ENCODE measurements around the gene NELL2.
A peak's percentile ranks its signal among the peaks of the same experiment; 100 is the strongest.
"Not testable (repeated sequence)": the region's sequence is repeated elsewhere in the genome, so short reads cannot be mapped to it uniquely, and the experiment has no call there.

NELL2 gene

DNA sequence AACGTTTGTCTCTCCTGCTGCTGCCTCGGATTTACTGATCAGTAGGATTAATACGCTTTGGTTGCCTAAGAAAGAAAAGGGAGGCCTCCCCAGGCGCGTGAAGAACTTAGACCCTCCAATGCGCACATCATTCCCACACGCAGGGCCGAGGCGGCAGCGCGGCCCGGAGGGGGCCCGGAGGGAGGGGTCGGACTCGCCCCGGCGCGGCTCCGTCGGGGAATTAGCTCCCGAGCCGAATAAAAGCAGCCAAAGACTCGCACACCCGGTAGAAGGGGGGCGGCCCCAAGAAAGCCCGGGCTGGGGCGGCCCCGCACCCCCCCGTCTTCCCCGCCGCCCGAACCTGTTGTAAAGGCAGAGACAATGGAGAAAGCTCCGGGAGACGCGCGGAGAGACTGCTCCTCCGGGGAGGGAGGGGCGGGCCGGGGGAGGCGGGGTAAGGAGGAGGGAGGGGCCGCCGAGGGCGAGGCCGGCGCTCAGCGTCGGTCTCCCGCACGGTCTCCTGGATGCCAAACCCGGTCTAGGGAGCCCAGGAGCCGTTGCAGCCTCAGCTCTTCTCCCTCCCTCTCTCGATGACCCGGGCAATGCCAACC, at the start of gene NELL2:
Gene NELL2 (minus strand): TSS at position 362 of the 590 bp plus-strand sequence. CDS start 446 bp downstream, outside the sequence.
- H3K4me3 ChIP-seq (ENCODE audit: low read depth, low read length) = peak within 1 kb of the TSS; percentile 47
- peak; percentile 1 for DNase-seq (ENCODE audit: low read depth)
- TF ChIP-seq, protein P1, sequence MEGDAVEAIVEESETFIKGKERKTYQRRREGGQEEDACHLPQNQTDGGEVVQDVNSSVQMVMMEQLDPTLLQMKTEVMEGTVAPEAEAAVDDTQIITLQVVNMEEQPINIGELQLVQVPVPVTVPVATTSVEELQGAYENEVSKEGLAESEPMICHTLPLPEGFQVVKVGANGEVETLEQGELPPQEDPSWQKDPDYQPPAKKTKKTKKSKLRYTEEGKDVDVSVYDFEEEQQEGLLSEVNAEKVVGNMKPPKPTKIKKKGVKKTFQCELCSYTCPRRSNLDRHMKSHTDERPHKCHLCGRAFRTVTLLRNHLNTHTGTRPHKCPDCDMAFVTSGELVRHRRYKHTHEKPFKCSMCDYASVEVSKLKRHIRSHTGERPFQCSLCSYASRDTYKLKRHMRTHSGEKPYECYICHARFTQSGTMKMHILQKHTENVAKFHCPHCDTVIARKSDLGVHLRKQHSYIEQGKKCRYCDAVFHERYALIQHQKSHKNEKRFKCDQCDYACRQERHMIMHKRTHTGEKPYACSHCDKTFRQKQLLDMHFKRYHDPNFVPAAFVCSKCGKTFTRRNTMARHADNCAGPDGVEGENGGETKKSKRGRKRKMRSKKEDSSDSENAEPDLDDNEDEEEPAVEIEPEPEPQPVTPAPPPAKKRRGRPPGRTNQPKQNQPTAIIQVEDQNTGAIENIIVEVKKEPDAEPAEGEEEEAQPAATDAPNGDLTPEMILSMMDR (IDR thresholded peaks at IDR 0.05; ENCODE audit: control insufficient read depth, extremely low read depth, insufficient read depth) = no peak

DNA sequence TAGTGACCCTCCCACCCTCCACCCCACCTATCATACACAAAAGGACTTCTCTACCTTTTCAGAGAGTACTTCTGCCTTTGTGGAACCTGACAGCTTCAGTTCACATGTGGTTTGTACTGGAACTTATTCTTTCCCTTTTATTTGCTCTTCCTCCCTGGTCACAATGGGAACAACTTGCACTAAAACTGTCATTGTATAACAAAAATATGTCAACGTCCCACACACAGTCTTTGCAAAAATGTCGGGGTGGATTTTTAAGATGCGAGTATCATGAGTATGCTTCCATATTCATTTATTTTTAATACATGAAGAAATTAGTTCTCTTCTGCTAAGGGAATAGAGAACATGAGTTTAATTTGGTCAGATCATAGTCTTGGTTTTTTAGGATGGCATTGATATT, 45.6 kb upstream of the NELL2 start:
- no peak for DNase-seq (ENCODE audit: low read depth)
- H3K4me3 ChIP-seq (ENCODE audit: low read depth, low read length) = no peak overlapping the region
- TF ChIP-seq, protein P1 (IDR thresholded peaks at IDR 0.05; ENCODE audit: control insufficient read depth, extremely low read depth, insufficient read depth) = no peak

- no peak overlapping the region for H3K4me3 ChIP-seq (ENCODE audit: low read depth, low read length)
- TF ChIP-seq, protein P1 (IDR thresholded peaks at IDR 0.05; ENCODE audit: control insufficient read depth, extremely low read depth, insufficient read depth) = no peak
- DNase-seq (ENCODE audit: low read depth) = no peak
Observed at GRCh38 chr12:44917141-44917540, 41.0 kb upstream of the NELL2 start.

- TF ChIP-seq, protein P1 (IDR thresholded peaks at IDR 0.05; ENCODE audit: control insufficient read depth, extremely low read depth, insufficient read depth) = no peak
- no peak for DNase-seq (ENCODE audit: low read depth)
- no peak overlapping the region for H3K4me3 ChIP-seq (ENCODE audit: low read depth, low read length)
Observed at GRCh38 chr12:44915958-44916357, 39.8 kb upstream of the NELL2 start.

DNA sequence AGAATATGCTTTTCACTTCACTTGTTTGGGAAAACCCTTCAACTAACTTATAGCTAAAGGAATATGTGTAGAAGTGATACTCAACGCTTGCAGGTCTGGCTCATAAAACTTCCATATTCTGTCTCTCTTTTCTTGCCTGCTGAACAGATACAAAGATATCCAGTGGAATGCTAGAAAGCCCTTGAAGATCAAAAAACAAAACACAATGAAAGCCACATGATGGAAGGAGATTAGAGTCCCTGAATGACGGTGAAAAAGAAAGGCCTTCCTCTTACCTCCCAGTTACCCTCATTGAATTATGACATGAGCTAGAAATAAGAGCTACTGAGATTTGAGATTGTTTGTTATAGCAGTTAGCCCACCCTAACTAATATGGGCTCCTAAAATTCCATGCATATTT, 28.2 kb upstream of the NELL2 start:
- DNase-seq (ENCODE audit: low read depth) = no peak
- no peak overlapping the region for H3K4me3 ChIP-seq (ENCODE audit: low read depth, low read length)
- TF ChIP-seq, protein P1 (IDR thresholded peaks at IDR 0.05; ENCODE audit: control insufficient read depth, extremely low read depth, insufficient read depth) = no peak

GRCh38 chr12:44898108-44898507, 22.0 kb upstream of the NELL2 start:
- H3K4me3 ChIP-seq (ENCODE audit: low read depth, low read length); DNase-seq (ENCODE audit: low read depth): not testable (repeated sequence)

GRCh38 chr12:44889926-44890325, 13.8 kb upstream of the NELL2 start:
- TF ChIP-seq, protein P1 (IDR thresholded peaks at IDR 0.05; ENCODE audit: control insufficient read depth, extremely low read depth, insufficient read depth) = no peak
- H3K4me3 ChIP-seq (ENCODE audit: low read depth, low read length) = no peak overlapping the region
- no peak for DNase-seq (ENCODE audit: low read depth)

Data from LNCaP clone FGC (cell line).